Amniotic stem cell (primary cell): Measurements from ENCODE around the gene LRSAM1.
A peak's percentile ranks its signal among the peaks of the same experiment; 100 is the strongest.

Experiments used
- DNase-seq: peaks from one replicate; lab custom pipeline; 2025; lab: John Stamatoyannopoulos, UW

The LRSAM1 gene

DNA sequence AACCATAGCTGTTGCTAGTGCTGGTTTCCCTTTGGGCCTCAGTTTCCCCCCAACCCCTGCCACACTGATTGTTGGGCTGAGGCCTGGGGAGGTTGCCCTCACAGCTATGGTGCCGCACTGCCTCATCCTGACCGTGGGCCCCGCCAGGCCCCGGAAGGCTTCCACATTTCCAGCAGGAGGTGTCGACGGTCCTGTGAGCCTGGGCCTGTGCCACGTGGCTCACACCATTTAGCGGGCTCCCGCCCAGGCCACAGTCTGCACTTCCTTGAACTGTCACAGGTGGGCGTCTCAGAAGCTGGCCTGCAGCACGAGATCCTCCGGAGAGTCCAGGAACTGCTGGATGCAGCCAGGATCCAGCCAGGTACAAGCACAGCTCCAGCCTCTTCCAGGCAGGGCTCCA is 45.7 kb downstream of the LRSAM1 start:
- no peak for DNase-seq

DNA sequence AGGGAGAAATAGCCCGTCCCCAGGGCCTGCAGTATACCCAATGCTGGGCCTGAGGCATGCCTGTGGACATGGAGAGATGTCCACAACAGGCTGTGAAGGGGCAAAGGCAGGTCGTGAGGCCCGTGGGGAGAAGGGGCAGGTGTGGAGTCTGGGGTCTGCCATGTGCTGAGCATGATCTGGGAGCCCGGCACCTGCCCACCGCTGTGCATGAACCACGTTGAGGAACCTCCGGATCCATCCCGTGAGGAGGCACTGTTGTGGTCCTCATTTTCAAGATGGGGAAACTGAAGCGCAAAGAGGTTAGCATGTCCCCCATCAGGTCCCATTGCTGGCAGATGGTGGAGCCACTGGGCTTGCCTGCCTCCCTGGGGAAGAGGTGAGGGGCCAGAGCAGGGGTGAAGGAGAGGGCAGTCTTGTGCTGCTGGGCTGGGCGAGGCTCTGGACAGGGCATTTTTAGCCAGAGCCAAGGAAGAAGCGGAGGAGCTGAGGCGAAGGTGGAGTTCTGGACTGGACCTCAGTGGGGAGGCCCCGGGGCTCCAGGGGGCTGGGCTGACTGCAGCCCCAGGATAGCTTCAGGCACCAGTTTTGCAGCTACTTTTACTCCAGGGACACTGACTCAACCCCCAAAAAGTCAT is 46.5 kb downstream of the LRSAM1 start:
- DNase-seq = no peak

DNA sequence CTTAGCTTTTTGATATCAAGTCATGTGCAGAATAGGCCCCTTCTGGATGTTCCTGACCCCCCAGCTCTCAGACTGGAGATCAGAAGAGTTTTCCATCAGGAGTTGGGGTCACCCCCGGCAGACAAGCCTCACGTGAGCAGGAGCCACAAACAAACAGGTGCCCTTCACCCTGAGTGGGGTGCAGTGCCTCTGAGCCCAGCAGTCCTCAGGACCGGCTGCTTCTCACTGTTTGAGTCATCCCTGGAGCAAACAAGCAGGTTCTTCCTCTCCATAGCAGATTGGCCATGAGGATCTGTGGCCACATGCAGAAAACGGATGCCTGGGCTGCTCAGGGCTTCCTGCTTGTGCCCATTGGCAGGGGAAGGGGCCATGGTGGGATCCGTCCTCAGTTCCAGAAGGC is 47.0 kb downstream of the LRSAM1 start:
- DNase-seq = no peak

DNA sequence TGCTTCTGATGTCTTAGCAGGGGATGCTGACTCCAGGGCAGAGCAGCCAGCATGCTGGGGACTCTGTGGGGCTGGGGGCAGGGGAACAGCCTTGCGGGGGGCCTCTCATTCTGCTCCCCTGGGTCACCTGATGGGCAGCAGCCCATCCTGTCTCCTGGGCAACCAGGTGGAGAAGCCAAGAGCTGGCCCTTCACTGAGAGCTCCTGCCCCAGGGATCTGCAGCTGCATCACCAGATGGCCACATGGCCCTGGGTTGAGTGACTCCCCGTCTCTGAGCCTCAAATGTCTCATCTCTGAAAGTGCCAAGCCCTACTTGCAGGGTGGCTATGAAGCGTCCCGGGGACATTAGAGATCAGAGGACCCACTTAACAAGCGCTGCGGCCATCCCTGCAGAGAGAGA is 49.1 kb downstream of the LRSAM1 start:
- DNase-seq = no peak

DNA sequence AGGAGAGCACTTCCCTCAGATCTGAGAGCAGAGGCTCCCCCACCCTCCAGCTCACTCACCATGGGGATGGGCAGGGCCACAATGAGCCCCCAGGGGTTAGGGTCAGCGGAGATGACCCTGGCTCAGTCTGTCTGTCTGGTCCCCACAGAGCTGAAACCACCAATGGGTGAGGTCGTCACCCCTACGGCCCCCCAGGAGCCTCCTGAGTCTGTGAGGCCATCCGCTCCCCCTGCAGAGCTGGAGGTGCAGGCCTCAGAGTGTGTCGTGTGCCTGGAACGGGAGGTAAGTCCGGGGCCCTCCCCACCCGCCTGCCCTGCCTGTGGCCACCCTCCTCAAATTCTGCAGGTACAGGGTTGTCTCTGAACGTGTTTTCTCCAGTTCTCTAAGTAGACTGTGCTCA is 49.6 kb downstream of the LRSAM1 start:
- DNase-seq = no peak

DNA sequence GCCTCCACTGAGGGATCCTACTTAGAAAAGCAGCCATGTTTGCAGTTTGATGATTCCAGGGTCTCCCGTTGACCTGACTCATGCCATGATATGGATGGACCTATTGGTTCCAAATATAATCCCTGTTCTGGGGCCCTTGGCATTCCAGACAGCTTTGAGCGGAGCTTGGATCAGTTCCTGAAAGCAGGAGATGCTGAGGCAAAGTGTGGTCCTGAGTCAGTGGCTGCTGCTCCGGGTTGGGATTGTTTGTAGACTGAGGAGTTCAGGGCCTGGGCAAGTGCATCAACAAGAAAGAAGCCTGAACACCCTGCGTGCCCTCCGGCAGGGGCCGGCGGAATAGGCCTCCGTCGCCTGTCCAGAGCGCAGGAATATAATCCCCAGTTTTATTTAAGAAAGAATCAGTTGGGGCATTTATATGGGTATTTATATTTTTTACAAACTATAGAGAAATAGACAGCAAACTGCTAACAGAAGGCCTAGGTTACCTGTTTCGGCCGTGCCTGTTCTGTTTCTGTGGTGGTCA is 50.6 kb downstream of the LRSAM1 start:
- DNase-seq = no peak

DNA sequence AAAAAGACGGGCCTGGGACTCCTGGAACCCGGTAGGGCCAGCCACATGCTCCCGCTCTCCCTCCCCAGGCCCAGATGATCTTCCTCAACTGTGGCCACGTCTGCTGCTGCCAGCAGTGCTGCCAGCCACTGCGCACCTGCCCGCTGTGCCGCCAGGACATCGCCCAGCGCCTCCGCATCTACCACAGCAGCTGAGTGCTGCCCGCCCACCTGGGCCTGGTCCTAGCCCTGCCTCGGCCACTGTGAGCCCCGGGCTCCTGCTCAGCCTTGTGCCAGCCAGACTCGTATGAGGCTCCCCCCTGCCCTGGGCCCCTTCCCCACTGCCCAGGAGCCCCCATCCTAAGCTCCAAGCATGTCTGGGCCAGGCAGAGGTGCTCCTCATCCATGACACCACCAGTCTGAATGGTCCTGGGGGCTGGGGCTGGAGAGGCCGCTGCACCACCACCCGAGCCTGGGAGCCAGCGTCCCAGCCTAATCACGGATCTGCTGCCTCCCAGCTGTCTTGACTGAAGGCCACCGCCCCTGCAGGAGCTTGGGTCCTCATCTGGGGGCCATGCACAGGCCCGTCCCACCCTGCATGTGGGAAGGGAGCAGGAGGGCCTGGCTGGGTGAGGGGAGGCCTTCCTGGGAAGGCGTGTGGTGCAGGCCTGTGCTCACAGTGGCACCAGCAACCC is 51.5 kb downstream of the LRSAM1 start:
- no peak for DNase-seq

DNA sequence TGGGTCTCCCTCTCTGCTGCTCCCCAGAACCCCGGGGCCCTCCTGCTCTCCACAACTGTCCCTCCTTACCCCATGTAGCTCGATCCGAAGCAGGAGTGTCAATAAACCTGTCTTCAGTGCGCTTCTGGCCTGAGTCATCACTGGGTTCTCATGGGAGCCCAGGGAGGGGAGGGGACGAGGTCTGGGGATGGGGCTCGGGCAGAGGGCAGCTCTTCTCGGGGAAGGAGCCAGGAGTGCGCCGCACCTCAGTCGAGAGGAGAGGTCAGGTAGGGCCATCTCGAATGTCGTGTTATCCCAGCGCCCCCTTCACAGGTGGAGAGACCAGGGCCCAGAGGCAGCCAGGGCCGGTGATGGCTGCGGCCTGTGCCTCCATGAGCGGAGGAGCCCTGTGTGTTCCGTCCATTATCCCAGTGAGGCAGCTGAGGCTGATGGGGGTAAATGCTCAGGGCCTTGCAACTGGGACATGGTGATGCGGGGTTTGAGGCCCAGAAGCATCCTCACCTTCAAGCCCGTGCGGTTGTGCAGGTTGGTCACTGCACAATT is 52.1 kb downstream of the LRSAM1 start:
- no peak for DNase-seq

DNA sequence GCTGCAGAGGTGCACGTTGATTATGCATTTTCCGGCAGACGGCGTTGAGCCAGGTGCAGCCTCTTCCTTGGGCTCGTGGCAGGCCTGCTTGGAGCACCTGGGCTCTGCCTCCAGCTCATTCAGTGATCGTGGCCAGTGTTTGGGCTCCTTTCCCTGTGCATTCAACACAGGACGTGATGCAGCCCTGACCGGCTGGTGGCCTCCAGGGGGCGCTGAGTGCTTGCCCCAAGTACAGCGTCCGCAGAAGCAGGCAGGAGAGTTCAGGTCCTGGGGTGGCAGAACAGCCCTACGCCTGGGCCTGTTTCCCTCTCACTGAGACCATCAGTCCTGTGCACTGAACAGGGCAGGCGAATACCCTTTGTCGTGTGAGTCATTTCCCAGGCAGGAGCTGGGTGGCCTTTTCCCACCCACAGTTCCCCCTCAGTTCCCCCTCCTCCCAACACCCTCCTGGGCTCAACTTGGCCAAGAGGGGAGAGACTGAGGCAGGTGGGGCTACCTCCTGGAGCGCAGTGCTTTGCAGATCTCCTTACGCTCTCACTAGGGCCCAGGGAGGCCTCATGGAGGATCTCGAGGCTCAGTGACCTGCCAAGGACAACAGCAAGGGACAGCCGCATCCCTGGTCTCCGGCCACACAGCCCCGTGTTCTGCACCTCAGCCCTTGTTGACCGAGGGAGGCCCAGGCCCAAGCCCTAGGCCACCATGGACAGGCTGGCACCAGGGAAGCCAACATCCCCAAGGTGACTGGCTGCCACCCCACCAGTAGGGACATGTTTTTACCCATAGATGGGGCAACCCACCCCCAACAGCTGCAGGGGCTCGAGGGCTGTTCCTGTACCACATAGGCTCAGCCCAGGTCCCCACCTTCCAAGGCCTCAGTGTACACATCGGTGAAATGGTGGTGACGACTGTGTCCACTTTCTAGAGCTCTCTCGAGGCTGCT is 52.9 kb downstream of the LRSAM1 start:
- DNase-seq = peak; percentile 15

DNA sequence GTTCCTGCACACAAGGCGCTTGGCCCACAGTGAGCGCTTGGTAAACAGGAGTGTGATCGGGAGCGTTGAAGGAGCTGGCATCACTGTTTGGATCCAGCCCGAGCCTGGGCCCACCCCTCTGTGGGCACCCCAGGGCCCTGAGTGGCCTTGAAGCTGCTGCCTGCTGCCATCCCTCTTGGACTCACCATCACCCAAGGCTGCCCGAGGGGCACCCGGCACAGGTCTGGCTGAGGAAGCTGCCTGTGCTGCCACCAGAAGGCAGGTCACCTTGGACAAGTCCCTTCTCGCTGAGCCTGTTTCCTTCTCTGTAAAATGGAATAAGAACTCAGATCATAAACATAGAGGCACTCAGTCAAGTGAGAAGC is 53.6 kb downstream of the LRSAM1 start:
- DNase-seq = no peak

DNA sequence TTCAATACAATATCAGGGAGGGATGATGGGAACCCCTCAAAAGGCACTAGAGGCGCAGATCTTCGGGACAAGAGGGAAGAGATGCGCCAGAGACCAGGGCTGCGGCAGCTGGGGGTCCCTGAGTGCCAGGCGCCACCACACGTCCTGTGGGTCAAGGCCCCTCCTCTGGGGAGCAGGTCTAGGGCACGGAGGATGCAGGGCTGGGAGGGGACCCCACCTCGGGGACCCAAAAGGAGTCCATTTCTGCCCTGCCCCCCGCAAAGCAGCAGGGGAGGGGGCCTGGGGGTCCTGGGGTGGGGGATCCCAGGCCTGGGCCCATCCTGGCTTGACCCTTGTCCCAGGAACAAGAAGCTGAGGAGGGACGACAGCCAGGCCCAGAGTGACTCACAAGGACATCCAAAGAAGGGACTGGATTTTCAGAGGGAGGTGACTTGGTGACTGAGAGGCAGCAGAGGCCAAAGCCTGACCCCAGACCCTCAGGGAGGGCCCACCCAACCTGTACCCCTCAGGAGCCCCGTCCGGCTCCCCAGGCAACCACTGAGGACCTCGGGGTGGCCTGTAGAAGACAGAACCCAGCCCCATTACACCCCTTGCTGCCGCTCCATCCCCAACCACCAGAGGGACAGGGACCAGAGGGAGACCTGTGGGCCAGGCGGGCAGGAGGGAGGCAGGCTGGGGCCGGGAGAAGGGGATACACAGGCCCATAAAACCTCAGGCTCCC is 54.2 kb downstream of the LRSAM1 start:
- DNase-seq = no peak

DNA sequence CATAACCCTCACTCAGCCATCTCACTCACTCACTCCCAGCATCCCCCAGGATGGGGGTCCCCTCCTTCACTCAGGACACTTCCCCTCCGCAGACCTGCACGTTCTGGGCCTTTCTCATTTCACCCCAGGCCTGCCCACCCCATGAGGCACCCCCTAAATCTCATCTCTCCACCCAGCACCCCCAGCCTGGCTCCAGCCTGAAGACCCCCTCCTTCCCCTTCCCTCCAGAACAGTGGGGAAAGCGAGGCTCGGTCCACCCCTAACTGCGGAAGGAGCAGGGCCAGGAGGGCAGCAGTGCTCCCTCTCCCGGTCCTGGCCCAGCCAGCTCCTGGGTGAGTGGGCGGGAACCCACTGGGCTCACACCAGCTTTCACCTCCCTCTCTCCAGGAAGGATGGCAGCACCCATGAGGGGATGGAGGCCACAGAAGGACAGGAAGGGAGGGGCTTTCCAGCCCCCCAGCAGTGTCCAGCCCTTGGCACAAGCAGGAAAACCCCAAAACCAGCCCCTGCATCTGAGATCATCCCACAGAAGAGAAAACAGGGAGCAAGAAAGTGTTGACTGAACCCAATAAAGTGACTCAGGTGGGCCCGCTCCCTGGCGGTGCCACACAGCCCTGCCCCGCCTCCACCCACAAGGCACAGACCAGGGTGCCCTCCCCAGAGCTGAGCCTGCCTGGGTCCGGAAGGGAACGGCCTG is 55.0 kb downstream of the LRSAM1 start:
- DNase-seq = no peak

DNA sequence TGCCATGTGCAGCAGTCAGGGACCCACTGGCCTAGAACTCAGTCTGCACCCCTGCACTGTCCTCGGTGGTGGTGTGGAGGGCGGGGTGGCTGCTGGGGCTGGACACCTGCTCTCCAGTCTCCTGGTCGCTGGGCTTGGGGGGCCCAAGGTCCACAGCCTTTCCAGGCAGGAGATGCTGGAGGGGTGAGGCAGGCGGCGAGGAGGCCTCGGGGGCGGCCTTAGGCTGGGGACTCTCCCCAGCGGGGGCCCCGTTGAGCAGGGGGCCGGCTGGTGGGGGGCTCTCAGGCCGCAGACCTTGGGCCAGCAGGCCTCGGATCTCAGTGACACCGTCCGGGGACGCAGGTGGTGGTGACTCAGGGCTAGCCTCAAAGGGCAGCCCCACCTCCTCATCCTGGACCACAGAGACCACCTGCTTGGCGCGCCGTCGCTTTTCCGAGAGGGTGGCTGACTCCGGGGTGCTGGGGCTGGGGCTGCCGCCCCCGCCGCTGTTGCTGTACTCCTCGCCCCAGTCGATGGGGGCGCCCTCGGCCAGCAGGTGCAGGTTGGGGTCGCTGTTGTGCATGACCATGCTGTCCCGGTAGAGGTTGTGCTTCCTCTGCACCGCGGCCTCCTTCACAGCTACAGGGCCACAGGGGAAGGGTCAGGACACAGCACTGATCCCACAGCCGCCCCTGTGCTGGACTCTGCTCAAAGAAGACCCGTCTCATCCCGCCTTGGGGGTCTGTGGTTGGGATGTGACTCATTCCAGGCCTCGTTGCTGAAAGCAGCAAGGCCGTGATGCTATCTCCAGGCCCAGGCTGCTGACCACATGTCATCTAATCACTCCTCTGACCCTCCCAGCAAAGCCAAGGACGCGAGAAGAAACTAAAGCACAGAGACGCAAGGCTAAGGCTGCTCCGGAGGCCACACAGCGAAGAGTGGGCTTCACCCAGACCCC is 55.8 kb downstream of the LRSAM1 start:
- DNase-seq = no peak

DNA sequence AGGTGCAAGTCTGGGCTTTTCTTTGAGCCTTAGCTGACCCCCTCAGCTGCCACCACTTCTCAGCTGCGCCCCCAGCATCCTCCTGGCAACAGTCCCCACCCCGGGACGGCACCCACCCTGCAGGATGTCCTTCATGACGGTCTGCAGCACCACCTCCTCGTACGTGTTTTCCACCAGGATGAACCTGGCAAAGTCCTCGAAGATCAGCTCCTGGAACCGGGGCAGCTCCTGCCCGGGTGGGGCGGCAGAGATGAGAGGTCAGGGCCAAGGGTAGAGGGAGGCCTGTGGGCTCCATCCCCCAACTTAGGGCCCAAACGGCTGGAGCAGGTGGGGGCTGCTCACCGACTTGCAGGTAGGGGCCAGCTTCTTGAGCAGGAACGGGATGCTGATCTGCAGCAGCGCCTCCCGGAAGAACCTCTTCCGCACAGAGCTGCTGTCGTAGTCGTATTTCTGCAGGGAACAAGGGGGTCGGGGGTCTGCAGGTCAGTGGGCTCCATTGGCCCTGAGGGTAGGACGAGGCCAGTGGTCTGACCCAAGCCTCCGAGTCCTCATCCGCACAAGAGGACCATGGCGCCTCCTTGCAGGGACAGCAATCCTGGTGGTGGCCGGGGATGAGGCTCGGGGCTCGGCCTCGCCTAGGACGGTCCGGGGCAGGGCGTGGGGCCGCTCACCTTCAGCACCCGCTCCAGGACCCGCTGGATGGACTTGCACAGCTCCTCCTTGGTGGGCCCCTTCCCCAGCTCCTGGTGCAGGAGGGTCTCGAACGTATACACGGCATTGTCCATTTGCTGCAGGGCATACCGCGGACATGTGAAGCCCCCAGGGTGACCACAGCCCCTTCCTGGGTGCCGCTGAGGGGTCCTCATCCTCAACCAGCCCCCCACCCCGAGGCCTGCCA is 56.7 kb downstream of the LRSAM1 start:
- DNase-seq = no peak

DNA sequence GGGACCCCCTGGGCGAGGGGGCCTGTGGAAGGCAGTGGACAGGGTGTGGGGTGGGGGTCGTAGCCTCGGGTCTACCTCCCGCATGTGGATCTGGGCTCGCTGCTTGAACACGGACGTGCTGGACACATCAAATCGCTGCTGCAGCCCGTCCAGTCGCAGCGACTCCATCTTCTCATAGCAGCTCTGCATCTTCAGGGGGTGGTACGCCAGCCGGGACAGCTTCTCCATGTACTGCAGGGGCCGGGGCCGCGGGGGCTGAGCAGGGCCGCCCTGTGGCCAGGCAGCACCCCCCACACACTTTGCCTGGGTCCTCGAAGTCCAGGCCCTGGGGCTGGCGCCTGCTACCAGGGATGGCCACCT is 57.6 kb downstream of the LRSAM1 start:
- DNase-seq = no peak

DNA sequence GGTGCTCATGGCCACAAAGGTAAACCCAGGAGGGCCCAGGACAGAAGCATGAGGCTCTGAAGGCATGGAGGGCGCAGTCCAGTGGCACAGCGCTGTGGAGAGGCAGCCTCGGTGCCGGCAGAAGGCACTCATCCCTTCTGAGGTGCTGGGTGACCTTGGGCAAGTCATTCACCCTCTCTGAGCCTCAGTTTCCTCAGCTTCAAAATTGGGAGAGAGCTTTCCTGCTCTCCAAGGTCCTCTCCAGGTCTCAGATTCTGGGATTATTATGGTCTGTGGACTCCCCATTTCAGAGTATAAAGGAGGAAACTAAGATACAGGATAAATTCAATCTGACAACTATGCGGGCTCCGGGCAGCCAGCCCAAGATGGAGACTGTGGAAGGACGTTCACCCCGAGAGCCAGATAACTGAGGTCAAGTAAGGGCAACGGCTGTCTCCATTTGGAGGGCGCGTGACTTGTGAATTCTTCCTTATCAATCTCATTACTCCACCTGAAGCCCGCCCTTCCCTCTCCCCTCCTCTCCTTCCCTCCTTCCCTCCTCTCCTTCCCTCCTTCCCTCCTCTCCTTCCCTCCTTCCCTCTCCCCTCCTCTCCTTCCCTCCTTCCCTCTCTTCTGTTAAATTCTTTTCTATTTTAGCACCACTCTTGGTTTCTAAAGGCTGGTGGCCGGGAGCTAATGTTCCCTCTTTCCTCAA is 58.1 kb downstream of the LRSAM1 start:
- no peak for DNase-seq

DNA sequence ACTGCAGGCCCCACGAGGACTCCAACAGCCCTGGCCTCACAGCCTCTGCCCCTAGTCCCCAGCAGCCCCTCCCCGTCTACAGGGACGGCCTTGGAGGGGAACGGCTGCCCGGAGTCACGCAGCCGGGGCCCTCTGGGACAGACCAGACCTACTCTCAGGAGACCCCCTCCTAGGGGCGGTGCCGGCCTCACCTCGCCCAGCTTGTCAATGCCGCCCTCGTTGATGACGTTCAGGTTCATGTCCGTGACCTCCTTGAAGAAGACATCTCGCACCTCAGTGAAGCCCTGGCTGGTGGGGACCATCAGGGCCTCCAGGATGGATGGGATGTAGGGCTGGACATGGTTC is 58.6 kb downstream of the LRSAM1 start:
- no peak for DNase-seq

DNA sequence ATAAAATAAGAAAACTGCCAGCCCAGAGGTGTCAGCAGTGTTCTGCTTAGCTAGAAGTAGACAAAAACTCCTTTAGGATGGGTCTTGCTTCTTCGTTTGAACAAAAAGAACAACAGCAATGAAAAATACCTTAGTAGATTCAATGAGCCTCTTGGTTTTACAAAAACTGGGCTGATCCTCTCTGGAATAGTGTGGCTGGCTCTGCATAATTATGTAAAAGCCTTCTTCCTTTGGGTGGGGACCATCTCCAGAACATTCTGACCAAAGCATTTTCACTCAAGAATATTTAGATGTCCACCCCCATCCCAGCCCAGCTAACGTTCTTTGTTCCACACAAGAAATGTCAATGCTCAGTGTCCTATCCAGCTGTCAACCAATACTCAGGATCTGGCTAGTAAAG is 63.2 kb downstream of the LRSAM1 start:
- no peak for DNase-seq
